Colon (tissue), 2 donors: ENCODE results near the gene METTL5.

Experiments
- FAIRE-seq: peaks from 2 replicates; lab custom pipeline; 2012; peaks lifted over from hg19 to GRCh38; lab: Jason Lieb, UNC
- donor health status: control.
- donor health status: control.

METTL5 gene

DNA sequence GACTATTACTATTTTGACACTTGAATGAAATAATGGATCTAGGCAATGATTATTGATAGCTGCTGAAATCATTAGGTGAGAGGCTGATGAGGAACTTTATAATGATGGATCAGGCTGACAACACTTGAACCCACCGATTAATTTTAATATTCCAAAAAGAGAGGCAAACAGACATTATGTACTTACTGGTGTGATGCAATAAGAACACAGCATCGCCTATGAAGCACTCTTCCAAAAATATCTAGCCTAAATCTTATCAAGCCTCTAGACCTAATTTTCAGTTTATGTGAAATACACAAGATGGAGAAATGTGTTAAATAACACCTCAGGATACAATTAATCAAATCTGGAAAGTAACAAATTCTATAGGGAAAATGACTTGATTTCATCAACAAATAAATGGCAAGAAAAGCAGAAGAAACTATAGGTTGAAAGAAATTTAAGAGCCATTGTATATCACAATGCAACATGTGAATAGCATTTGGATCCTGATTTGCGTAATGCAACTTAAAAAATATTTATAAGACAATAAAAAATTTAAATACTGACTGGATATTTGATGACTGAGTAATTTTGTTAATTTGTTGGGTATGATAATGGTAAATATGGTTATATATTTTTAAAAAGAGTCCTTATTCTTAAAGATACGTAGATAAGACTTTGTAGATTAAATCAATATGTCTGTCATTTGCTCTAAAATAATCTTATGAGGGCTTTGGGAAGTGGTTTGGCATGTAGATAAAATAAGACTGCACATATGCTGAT, 43.3 kb downstream of the METTL5 start:
- no peak for FAIRE-seq

DNA sequence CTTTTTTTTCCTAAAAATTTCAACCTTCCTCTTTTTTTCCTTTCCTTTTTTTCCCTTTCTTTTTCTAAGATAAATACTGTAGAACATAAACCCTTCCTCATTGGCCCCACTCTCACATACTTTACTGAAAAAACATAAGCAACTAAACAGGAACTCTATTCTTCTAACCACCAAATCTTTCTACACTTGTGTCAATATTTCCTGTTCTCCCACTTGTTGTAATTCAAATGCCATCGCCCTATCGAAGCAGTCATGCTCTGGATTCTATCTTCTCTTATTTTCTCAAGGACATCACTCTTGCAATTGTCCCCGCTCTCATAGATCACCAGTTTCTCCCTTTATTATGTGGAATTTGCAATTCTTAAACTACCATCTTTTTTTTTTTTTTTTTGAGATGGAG, 46.3 kb downstream of the METTL5 start:
- no peak for FAIRE-seq

DNA sequence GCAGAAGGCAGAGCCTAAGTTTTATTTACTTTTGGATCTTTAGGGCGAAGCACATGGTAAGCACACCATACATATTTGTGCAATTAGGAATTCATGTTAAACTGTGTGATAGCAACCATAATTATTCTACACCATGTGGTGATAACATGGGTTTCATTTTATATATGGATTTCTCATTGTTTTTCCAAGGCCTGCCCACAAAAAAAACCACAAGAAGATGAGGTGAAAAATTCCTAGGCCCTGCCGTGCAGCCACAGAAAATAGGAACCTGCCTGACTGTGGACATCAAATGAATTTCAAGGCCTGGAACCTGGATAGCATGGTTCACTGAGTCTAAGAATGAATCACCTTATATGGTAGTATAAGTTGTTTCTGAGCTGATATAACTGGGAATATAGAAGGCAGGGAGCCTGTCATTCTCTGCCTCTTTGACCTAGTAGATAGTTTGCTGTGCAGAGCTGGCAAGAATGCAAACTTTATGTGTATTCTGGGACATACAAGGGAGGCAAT, 48.4 kb downstream of the METTL5 start:
- FAIRE-seq = no peak

DNA sequence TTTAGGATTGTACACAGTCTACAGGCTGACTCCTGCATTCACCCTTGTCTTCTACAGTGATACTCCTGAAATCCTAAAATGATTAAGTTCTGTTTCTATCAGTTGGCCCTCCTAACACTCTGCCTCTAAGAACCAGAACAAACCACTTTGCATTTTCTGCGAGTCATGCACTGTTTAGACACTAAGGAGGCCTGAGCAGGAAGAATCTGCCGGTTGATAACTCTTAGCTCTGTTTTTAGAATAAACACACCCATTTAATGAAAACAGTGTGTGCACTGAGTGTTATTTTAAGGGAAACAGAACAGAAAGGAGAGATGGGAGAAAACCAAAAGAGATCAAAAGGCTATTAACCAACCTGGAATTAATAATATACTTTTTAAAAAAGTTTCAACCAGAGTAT, 48.9 kb downstream of the METTL5 start:
- FAIRE-seq = no peak

DNA sequence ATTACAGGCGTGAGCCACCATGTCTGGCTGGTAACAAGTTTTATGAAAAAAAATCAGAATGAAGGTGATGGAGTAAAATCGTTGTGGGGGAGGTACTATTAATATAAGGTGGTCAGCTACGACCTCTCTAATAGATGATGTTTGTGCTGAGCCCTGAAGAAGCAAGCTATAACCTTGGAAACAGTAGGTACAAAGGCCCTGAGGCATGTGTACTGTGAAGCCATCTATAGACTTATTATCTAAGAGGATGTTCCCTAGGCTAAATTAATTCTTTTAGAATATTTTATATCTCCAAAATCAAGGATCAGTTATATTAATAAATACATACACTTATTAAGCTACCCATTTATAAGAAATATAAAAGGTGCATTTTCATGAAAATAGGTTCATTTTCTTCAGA, 49.4 kb downstream of the METTL5 start:
- no peak for FAIRE-seq

DNA sequence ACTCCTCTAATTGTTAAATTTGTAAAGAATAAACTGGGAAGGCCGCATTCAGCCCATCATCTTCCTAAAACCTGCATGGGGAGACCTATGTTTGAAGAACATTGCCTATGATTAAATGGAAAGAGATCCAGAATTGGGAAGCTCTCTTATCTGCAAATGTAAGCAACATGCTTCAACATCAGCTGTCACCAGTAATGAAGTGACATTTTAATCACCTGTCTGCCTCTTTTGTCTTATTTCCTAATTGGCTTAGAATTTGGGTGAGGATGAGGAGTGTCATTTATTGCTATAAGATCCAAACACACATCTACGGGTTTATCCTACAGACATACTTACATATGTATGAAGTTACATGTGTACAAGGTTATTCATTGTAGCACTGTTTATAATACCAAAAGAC, 52.1 kb downstream of the METTL5 start:
- FAIRE-seq = no peak

DNA sequence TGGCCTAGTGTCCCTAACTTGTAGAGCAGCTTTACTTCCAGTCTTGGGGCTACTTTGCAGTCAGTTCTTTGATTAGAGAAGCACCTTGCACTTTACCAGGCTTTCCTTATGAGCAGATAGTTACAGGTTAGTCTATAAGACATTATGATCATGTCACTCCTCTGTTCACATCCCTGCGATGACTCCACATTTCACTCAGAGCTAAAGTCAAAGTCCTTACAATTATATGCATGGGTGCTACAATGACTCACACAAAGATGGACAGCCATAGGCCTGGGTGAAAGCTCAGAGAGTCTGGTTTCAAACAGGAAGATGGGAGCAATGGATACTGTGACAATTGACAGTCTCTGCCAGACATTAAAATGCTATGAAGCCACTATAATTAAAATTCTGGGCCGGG, 53.1 kb downstream of the METTL5 start:
- no peak for FAIRE-seq

DNA sequence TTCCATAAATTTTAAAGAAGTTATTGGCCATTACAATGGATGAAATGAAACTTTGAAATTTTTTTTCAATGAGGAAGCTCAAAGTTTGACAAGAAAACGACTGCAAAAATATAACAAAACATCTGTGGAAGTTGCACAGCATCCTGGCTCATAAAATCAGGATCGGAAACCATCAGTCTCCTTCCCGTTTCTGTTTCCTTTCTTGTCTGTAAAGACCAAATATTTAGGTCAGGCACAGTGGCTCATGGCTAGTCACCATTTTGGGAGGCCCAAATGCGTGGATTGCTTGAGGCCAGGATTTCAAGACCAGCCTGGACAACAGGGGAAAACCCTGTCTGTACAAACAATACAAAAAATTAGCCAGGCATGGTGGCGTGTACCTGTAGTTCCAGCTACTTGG, 53.7 kb downstream of the METTL5 start:
- no peak for FAIRE-seq

DNA sequence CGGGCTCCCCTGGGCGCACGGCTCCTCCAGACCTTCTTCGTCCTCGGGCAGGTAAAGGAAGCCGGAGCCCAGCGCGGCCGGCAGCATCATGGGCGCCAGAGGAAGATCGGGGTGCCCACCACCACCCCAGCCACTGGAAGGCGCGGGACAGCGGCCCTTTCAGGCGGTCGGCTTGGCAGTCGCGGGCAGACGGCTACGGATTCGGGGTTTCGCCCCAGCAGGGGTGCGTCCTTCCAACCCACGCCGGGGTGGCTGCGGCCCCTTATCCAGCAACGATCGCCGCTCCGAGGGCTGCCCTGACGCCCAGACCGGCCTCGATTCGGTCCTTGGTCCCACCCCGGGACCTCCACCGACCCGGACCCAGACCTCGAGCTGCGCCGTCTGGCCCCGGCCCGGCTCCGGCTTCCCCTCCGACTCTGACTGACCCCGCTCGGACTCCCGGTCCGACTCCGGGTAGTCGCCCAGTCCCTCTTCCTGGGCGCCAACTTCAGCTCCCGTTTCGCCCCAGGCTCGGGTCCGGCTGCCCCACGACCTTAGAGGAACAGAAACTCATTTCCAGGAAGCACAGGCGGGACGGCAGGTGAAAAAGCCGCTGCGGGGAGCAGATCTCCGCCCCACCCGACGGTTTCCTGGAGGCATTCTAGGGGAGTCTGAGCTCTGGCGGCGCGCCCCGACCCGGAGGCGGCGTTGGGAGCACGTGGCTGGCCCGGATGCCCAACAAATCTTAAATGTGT, 56.3 kb downstream of the METTL5 start:
- FAIRE-seq = no peak

DNA sequence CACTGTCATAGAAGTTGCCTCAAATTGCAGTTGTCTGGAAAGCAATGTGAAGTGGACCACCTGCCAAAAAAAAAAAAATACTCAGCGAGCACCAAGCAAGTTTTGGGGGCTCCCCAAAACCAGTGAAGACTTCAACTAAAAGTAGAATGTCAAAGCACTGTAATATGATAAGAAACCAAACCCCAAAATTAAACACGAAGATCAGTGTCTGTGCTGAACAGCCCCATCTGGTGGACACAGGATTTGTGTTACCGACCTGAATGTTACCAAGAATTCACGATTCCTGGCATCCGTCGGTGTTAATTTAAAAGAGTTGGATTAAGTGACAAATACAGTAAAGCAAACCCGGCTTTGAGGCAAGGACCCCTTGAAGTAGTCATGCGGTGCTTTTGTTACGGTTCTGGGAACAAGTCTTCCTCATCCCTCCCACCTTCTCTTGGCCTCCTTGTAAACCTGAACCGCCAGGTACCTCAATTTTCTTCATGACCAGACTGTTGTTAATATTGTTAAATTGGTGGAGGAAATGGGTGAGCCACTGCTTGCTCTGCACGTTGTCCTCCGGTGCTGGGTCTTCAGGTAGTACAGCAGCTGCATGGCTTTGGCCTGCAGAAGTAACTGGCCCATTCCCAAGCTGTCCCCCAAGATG, 57.3 kb downstream of the METTL5 start:
- FAIRE-seq = no peak

DNA sequence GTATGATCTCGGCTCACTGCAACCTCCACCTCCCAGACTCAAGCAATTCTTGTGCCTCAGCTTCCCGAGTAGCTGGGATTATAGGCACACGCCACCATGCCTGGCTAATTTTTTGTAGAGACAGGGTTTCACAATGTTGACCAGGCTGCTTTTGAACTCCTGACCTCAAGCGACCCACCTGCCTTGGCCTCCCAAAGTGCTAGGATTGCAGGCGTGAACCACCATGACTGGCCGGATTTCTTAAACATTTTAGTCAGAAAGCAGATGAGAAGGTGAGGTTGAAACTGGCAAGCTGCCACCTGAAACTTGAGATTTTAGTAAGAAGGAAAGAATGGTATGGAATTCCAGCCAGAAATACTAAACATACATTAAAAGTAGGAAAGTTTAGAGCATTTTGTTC, 59.2 kb downstream of the METTL5 start:
- FAIRE-seq = no peak

DNA sequence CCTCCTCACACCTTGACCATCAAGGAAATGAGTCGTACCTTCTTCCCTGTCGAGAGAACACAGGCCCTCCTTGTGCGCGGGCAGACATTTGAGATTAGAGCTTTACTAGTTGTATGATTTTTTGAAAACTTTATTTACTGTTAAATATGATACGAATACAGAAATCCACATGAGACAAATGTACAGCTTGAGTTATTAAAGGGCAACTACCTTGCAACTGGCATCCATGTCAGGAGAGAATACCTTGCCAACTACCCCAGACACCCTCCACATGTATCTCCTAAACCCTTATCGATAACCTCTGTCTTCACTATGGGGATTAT, 62.8 kb downstream of the METTL5 start:
- no peak for FAIRE-seq
